PC-3 (cell line): Measurements from ENCODE around the gene SLC25A51. TPM values are rescaled to one million over a fixed set of nuclear protein-coding genes. Genes with fewer than 3 reads are reported as not detected.

Experiments used
- ATAC-seq: fragments of 200-7000 bp; cut with Tn5 transposase; 2 replicates; pipeline ENCODE4 v1.9.1; 2020; ENCODE audit warnings: mild to moderate bottlenecking, moderate library complexity
- BruUV-seq: library from RNA; stranded (reverse); fragments of 400-500 nt; replicated peaks from 2 replicates; lab custom pipeline; 2021; lab: Mats Ljungman, UMichigan
- CTCF ChIA-PET: fragments of 300-600 bp; sonication (Branson Sonifier 250); formaldehyde crosslinking; loops from one replicate; lab custom pipeline; 2022; ENCODE audit warnings: antibody characterized with exemption; lab: Charles Lee
- POLR2A ChIA-PET: fragments of 300-600 bp; sonication (Branson Sonifier 250); formaldehyde crosslinking; loops from one replicate; lab custom pipeline; 2022; ENCODE audit warnings: antibody characterized with exemption; ENCODE audit not compliant: unreplicated experiment; lab: Charles Lee
- DNase-seq: peaks from one replicate; pipeline ENCODE4 v3.0.0-alpha.2; 2015
- H2AFZ ChIP-seq: fragments of 300-600 bp; sonication (generic); 2 replicates; pipeline ENCODE4 v1.6.0; 2016; ENCODE audit warnings: antibody characterized with exemption, low read length
- H3F3A ChIP-seq: fragments of 300-600 bp; sonication (generic); one replicate; pipeline ENCODE4 v1.6.0; 2017; ENCODE audit warnings: antibody characterized with exemption, low read length, control low read depth, mild to moderate bottlenecking; ENCODE audit not compliant: unreplicated experiment
- H3K27ac ChIP-seq: fragments of 300-600 bp; sonication (generic); 2 replicates; pipeline ENCODE4 v1.5.1; 2016; ENCODE audit warnings: mild to moderate bottlenecking, low read length
- H3K27me3 ChIP-seq: fragments of 300-600 bp; sonication (generic); 2 replicates; pipeline ENCODE4 v1.6.1; 2016; ENCODE audit warnings: low read length, mixed read lengths
- H3K36me3 ChIP-seq: fragments of 300-600 bp; sonication (generic); 2 replicates; pipeline ENCODE4 v1.6.1; 2016; ENCODE audit warnings: low read depth, mixed run types, low read length, mixed read lengths
- H3K4me1 ChIP-seq: fragments of 300-600 bp; sonication (generic); 2 replicates; pipeline ENCODE4 v1.5.1; 2016; ENCODE audit warnings: low read length; ENCODE audit not compliant: insufficient read depth
- H3K4me2 ChIP-seq: fragments of 300-600 bp; sonication (generic); 2 replicates; pipeline ENCODE4 v1.6.0; 2016; ENCODE audit warnings: low read length
- H3K4me3 ChIP-seq: fragments of 300-600 bp; sonication (generic); 2 replicates; pipeline ENCODE4 v1.5.1; 2016; ENCODE audit warnings: mild to moderate bottlenecking, low read length, mixed read lengths
- H3K79me2 ChIP-seq: fragments of 300-600 bp; sonication (generic); 2 replicates; pipeline ENCODE4 v1.6.1; 2017; ENCODE audit warnings: low read length, mixed read lengths
- H3K9ac ChIP-seq: fragments of 300-600 bp; sonication (generic); 2 replicates; pipeline ENCODE4 v1.6.0; 2016; ENCODE audit warnings: mild to moderate bottlenecking, low read length
- H3K9me2 ChIP-seq: fragments of 300-600 bp; sonication (generic); replicated peaks from 2 replicates; pipeline ENCODE4 v1.6.1; 2016; ENCODE audit warnings: mixed run types, low read length, mixed read lengths
- H3K9me3 ChIP-seq: fragments of 300-600 bp; sonication (generic); 2 replicates; pipeline ENCODE4 v1.6.1; 2016; ENCODE audit warnings: low read length, mixed read lengths
- H4K20me1 ChIP-seq: fragments of 300-600 bp; sonication (generic); 2 replicates; pipeline ENCODE4 v1.6.1; 2016; ENCODE audit warnings: low read length, mixed read lengths
- CTCF ChIP-seq: fragments of 300-600 bp; sonication (generic); conservative IDR thresholded peaks from 2 replicates; pipeline ENCODE4 v1.5.1; 2017; ENCODE audit warnings: antibody characterized with exemption, low read depth, mild to moderate bottlenecking, low read length
- EZH2 ChIP-seq: fragments of 300-600 bp; sonication (generic); IDR thresholded peaks from one replicate; pipeline ENCODE4 v1.6.1; 2017; ENCODE audit warnings: antibody characterized with exemption, mild to moderate bottlenecking, low read length; ENCODE audit not compliant: unreplicated experiment
- EZH2phosphoT487 ChIP-seq: fragments of 300-600 bp; sonication (generic); IDR thresholded peaks from 2 replicates; pipeline ENCODE4 v1.6.1; 2018; ENCODE audit warnings: mild to moderate bottlenecking, antibody characterized with exemption, low read length, borderline replicate concordance
- intact Hi-C: fragments of 100-400 bp; cut with micrococcal nuclease; formaldehyde crosslinking; loops from 2 replicates; pipeline ENCODE4 v1.9.0; 2023
- total RNA-seq: library from RNA; depleted of rRNA; stranded (reverse); fragments of >200 nt; gene quantifications from 2 replicates; pipeline ENCODE4 v1.2.3, GENCODE V29; 2014

Gene SLC25A51
- total RNA-seq, 1 experiment from 2014 or later, result 24.1 TPM

- Histone ChIP-seq H3K4me1 (peaks cover 41% of the 10 kb centered on the region), H3K9me2 (no peaks in the 10 kb centered on the region), H3K4me3 (no peak overlapping the region), H3K9ac (peak overlapping the region; percentile 94), H3K4me2 (peak overlapping the region; percentile 71), H2AFZ (no peak overlapping the region), H4K20me1 (no peaks in the 10 kb centered on the region), H3K79me2 (peaks cover 51% of the 10 kb centered on the region), H3K9me3 (no peaks in the 10 kb centered on the region), H3F3A (peaks cover 6% of the 10 kb centered on the region), H3K27ac (peak overlapping the region; percentile 100), H3K27me3 (no peaks in the 10 kb centered on the region), H3K36me3 (peaks cover 44% of the 10 kb centered on the region)
- DNase-seq, result peak; percentile 73
- no peak for TF ChIP-seq CTCF
- no peak for TF ChIP-seq EZH2
- TF ChIP-seq EZH2phosphoT487, result no peak
- ATAC-seq, result peak; percentile 23
- BruUV-seq, result no TSS peak
- intact Hi-C loops, result loop anchor here (5.0 kb wide), 1 partner anchor 115 kb away; the partner anchor contains the start of gene SHB
- ChIA-PET CTCF (interaction anchor here (0.6 kb wide), 1 partner anchor 63 kb away, joined by 3 read pairs; no protein-coding TSS in a partner anchor), POLR2A (no interaction called here)
Observed at GRCh38 chr9:37952731-37953130, 48.8 kb upstream of the SLC25A51 start.

GRCh38 chr9:37951671-37952449, 47.9 kb upstream of the SLC25A51 start:
- ChIA-PET CTCF (interaction anchor here (0.5 kb wide), 1 partner anchor 40 kb away, joined by 4 read pairs; no protein-coding TSS in a partner anchor), POLR2A (no interaction called here)
- H3K4me3 ChIP-seq, result no peak overlapping the region
- H3K27ac ChIP-seq, result peak overlapping the region; percentile 100
- no peak for ATAC-seq
- peaks cover 47% of the 10 kb centered on the region for H3K79me2 ChIP-seq
- TF ChIP-seq EZH2, result no peak
- TF ChIP-seq EZH2phosphoT487, result no peak
- no peak for TF ChIP-seq CTCF
- peaks cover 6% of the 10 kb centered on the region for H3F3A ChIP-seq
- no peaks in the 10 kb centered on the region for H4K20me1 ChIP-seq
- no peaks in the 10 kb centered on the region for H3K27me3 ChIP-seq
- peaks cover 38% of the 10 kb centered on the region for H3K4me1 ChIP-seq
- no peak overlapping the region for H3K4me2 ChIP-seq
- intact Hi-C loops, result loop anchor here (5.0 kb wide), 1 partner anchor 115 kb away; the partner anchor contains the start of gene SHB
- no TSS peak for BruUV-seq
- H3K9ac ChIP-seq, result peak overlapping the region; percentile 94
- no peak for DNase-seq
- no peak overlapping the region for H2AFZ ChIP-seq
- H3K36me3 ChIP-seq, result peaks cover 53% of the 10 kb centered on the region
- H3K9me2 ChIP-seq, result no peaks in the 10 kb centered on the region
- no peaks in the 10 kb centered on the region for H3K9me3 ChIP-seq

- Histone ChIP-seq H2AFZ (no peak overlapping the region), H3K9me3 (no peaks in the 10 kb centered on the region), H3K36me3 (peaks cover 60% of the 10 kb centered on the region), H3K4me1 (peaks cover 39% of the 10 kb centered on the region), H3K4me2 (no peak overlapping the region), H3K9me2 (no peaks in the 10 kb centered on the region), H3K9ac (no peak overlapping the region), H3F3A (peaks cover 6% of the 10 kb centered on the region), H3K79me2 (peaks cover 36% of the 10 kb centered on the region), H3K27ac (peak overlapping the region; percentile 100; the same call in 1 of the 2 replicates), H3K27me3 (no peaks in the 10 kb centered on the region), H4K20me1 (no peaks in the 10 kb centered on the region), H3K4me3 (no peak overlapping the region)
- intact Hi-C loops, result loop anchor here (5.0 kb wide), 1 partner anchor 117 kb away; the partner anchor contains the start of gene SHB
- POLR2A ChIA-PET, result no interaction called here
- CTCF ChIA-PET, result no interaction called here
- BruUV-seq, result no TSS peak
- DNase-seq, result no peak
- TF ChIP-seq EZH2phosphoT487 (no peak), CTCF (no peak), EZH2 (no peak)
- ATAC-seq, result no peak
Observed at GRCh38 chr9:37950561-37950960, 46.6 kb upstream of the SLC25A51 start.
